ENCODE results near the gene SLITRK2.

The SLITRK2 gene

DNA sequence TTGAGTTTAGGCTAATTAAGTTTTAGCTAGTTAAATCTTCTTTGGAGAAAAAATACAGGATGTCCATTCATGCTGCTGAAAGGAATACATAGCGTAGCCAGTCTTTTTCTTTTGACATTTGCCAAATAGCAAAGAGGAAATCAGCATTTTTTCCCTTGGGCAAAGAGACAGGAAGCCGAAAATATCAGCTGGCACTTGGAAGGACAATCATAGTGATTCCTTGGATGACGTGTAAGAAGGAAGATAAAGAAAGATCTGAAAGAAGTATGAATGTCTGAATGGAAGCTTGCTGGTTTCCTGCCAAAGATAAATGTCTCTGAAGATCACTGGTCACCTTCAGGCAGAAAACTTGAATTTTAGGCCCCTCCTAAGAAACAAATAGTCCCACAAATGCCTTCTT, 44.2 kb downstream of the SLITRK2 start:
- DNase-seq = no peak

DNA sequence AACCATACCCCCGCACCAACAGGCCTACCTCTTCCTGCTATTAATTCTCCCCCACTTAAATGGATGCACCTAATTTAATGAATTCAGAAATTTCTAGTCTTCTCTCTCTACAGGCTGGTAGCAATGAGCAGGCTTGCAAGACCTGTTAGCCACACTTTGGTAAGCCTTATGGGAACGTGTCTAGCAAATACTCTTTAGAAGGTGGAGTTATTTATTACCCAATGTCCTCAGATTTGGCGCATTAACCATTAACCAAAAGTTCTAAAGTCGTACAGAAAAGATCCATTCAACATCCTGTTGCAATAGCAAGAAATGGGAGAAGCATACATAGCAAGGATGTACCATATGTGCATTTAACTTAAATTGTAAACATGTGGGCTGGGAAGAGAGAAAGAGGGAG, 47.5 kb downstream of the SLITRK2 start:
- no peak for DNase-seq
